Mucosa of descending colon (tissue), 3 donors: ENCODE measurements around the gene ABCA10. TPM values are rescaled to one million over a fixed set of nuclear protein-coding genes. Genes with fewer than 3 reads are reported as not detected.
A peak's percentile ranks its signal among the peaks of the same experiment; 100 is the strongest.

Experiments used
- ATAC-seq: fragments of 200-7000 bp; cut with Tn5 transposase; one replicate; pipeline ENCODE4 v1.9.1; 2020; ENCODE audit warnings: mild to moderate bottlenecking, moderate library complexity
- DNase-seq, 3 donors: peaks; one replicate each; pipeline ENCODE4 v3.0.0-alpha.2; 2020
- H3K36me3 ChIP-seq: fragments of 200-600 bp; one replicate; pipeline ENCODE4 v1.8.0; 2021; ENCODE audit warnings: low read depth, mild to moderate bottlenecking
- H3K4me1 ChIP-seq: fragments of 200-600 bp; one replicate; pipeline ENCODE4 v1.8.0; 2021; ENCODE audit warnings: low read depth, mild to moderate bottlenecking
- H3K4me3 ChIP-seq: fragments of 200-600 bp; one replicate; pipeline ENCODE4 v1.8.0; 2021; ENCODE audit warnings: mild to moderate bottlenecking
- H3K9me3 ChIP-seq: fragments of 200-600 bp; one replicate; pipeline ENCODE4 v1.8.0; 2021; ENCODE audit warnings: mild to moderate bottlenecking
- intact Hi-C, 2 donors: fragments of 100-400 bp; cut with DNase I in 1 of 2; cut with micrococcal nuclease in 1 of 2; formaldehyde crosslinking; loops; one replicate each; pipeline versions ENCODE4 v1.11.0 to v1.11.1; 2022; cut with DNase I, micrococcal nuclease
- total RNA-seq, 3 donors: library from RNA; stranded (reverse); fragmentation: NEBNext Ultra II Directional in 2 of 3; extraction: Animal tissue kit (Norgen Biotek cat#: 25700) in 2 of 3; gene quantifications; one replicate each; pipeline versions ENCODE4 v1.2.1 to v1.2.4, GENCODE V29; 2021 to 2023
- TF ChIP-seq, protein P1 (sequence below): fragments of 200-600 bp; IDR thresholded peaks from one replicate; pipeline ENCODE4 v1.8.0; 2022; ENCODE audit warnings: antibody characterized with exemption, mild to moderate bottlenecking
- donor health status: DM: no; HTN: no; CAD: no; lungs with moderate emphysema.
- donor health status: DM: no; HTN: no; CAD: no.
- donor health status: DM: no; HTN: yes; CAD: no.

Gene ABCA10
- total RNA-seq, 3 donors from 2014 or later = 3.1 to 14.2 (median 6.1) TPM

DNA sequence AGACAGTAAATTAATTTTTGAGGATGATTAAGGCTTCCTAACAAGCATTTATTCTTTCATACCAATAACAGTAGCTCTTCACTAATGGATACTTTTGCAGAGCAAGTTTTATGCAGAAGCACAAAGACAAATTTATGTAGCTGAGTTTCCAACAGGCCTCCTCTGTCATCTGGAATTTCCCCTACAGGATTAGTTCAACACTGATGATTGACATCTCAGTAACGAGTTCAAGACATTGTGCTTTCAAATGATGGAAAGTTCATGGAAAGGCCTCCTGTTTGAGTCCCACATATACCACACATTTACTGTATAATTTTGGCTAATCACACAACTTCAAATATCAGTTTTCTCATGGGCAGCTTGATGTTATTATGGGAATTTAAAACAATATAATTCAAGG, 40.6 kb downstream of the ABCA10 start:
- no peaks in the 10 kb centered on the region for H3K36me3 ChIP-seq
- TF ChIP-seq, protein P1, sequence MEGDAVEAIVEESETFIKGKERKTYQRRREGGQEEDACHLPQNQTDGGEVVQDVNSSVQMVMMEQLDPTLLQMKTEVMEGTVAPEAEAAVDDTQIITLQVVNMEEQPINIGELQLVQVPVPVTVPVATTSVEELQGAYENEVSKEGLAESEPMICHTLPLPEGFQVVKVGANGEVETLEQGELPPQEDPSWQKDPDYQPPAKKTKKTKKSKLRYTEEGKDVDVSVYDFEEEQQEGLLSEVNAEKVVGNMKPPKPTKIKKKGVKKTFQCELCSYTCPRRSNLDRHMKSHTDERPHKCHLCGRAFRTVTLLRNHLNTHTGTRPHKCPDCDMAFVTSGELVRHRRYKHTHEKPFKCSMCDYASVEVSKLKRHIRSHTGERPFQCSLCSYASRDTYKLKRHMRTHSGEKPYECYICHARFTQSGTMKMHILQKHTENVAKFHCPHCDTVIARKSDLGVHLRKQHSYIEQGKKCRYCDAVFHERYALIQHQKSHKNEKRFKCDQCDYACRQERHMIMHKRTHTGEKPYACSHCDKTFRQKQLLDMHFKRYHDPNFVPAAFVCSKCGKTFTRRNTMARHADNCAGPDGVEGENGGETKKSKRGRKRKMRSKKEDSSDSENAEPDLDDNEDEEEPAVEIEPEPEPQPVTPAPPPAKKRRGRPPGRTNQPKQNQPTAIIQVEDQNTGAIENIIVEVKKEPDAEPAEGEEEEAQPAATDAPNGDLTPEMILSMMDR = no peak
- ATAC-seq (no peak), DNase-seq (no peak)
- H3K9me3 ChIP-seq = no peaks in the 10 kb centered on the region
- H3K4me1 ChIP-seq = no peaks in the 10 kb centered on the region
- H3K4me3 ChIP-seq = no peak overlapping the region
- intact Hi-C loops = no loop called here

DNA sequence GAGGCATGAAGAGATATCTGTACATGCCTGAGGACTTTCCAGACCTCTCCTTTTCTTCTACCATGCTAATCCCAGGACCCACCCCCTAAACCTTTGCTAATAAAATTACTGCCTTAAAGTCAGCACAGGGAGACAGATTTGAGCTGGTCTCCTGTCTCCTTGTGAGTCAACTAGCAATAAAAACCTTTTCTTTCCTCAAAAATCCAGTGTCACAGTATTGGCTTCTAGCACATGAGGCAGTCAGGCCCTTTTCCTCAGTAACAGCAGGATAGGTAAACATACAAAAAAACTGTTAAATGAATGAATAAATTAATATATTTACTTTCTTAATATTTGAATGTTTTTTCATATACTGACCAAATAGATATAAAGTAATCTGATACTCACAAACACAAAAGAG, 41.3 kb downstream of the ABCA10 start:
- TF ChIP-seq, protein P1 = no peak
- no peak for DNase-seq
- intact Hi-C loops = no loop called here
- Histone ChIP-seq H3K36me3 (no peaks in the 10 kb centered on the region), H3K4me1 (no peaks in the 10 kb centered on the region), H3K4me3 (no peak overlapping the region), H3K9me3 (no peaks in the 10 kb centered on the region)
- ATAC-seq = no peak

DNA sequence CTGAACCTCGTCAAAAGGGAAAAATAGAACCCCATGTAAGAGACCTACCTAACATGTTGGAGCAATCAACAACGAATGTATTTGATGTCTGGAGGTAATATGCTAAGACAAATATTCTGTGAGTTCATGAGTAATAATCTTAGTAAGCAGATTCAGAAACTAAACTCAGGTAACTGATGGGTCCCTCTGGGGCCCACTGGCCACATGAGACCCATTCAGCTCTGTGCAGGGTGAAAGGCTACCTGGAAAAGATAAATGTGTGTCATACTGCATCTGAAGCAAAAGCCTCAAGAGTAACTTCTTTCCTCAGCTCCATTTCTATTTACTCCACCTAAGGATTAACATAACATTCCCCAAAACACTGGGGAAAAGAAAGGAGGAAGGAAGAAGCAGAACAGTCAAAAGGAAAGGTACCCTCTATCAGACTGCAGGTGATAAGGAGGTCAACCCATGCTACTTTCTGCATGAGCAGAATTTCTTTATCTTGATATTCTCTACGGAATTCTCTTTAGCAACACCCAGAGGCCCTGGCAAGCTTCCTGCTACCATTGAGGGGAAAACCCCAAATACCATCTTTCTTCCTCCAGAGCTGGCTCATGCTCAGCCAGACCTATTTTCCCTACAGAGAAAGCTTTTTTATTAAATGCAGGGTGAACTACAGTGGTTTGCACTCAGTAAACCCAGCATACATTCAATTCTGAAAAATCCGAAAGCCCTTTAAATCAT, 49.2 kb downstream of the ABCA10 start:
- ATAC-seq (peak; percentile 31), DNase-seq (no peak)
- Histone ChIP-seq H3K4me3 (no peak overlapping the region), H3K4me1 (no peaks in the 10 kb centered on the region), H3K9me3 (no peaks in the 10 kb centered on the region), H3K36me3 (no peaks in the 10 kb centered on the region)
- intact Hi-C loops = no loop called here
- TF ChIP-seq, protein P1 = no peak

DNA sequence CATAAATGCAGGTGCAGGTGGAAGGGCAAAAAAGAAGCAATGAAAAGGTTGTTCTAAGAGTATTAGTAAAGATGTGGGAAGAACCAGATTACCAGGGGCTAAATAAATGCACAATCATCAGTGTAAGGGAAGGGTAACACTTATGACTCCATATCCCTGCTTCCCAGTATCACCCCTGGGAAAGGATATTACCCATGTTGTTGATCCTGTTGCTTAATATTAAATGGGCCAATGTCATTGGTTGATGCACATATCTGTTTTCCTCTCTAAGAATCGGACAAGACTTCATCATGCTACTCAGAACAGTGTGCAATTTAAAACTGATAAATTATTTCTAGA, 52.2 kb downstream of the ABCA10 start:
- no peak for DNase-seq
- TF ChIP-seq, protein P1 = no peak
- H3K4me3 ChIP-seq = no peak overlapping the region
- H3K36me3 ChIP-seq = no peaks in the 10 kb centered on the region
- H3K4me1 ChIP-seq = no peaks in the 10 kb centered on the region
- intact Hi-C loops = no loop called here
- no peaks in the 10 kb centered on the region for H3K9me3 ChIP-seq
- ATAC-seq = no peak

DNA sequence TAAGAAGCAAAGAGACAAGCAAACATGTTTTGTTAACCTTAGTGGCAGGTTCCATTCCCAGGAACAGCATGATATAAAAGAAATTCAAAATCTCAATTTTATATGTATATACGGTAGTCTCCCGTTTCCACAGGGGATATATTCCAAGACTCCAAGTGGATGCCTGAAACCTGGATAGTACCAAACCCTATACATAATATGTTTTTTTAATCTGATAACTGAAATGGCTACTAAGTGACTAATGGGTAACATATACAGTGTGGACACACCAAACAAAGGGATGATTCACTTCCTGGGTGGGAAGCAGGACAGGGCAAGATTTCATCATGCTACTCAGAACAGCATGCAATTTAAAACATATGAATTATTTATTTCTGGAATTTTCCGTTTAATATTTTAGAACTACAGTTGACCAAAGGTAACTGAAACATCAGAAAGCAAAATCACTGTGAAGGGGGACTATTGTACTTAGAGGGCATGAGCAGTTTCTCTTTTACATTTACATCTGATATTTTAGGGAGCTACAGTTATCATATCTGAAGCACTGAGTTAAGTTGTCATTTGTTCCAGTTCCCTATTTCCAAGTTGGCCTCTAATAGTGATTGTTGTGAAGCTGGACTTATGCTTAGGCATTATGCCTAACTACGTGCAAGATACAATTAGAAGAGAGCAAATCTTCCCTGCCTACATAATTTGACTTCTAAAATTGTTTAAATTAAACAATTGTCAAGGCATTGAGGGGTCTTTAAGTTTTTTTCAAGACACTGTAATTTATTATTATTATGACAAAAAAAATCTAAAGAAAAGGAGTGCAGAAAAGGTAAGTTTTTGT, 52.8 kb downstream of the ABCA10 start:
- Histone ChIP-seq H3K9me3 (no peaks in the 10 kb centered on the region), H3K4me1 (no peaks in the 10 kb centered on the region), H3K36me3 (no peaks in the 10 kb centered on the region), H3K4me3 (no peak overlapping the region)
- intact Hi-C loops = no loop called here
- TF ChIP-seq, protein P1 = no peak
- DNase-seq (no peak), ATAC-seq (peak; percentile 83)
